NCI-H774 (cell line): Measurements from ENCODE around the gene CCDC34.
"Not testable (repeated sequence)": the region's sequence is repeated elsewhere in the genome, so short reads cannot be mapped to it uniquely, and the experiment has no call there.

ENCODE experiments used
- DNase-seq: peaks from one replicate; lab custom pipeline; 2025; lab: John Stamatoyannopoulos, UW

The CCDC34 gene

DNA sequence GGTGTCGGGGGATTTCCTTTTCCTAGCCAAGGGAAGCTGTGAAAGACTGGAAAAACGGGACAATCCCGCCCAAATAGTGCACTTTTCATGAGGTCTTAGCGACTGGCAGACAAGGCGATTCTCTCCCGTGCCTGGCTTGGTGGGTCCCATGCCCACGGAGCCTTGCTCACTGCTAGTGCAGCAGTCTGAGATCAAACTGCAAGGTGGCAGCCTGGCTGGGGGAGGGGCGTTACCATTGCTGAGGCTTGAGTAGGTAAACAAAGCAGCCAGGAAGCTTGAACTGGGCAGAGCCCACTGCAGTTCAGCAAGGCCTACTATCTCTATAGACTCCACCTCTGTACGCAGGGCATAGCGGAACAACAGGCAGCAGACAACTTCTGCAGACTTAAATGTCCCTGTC lies 41.7 kb downstream of the CCDC34 start:
- DNase-seq, result not testable (repeated sequence)

GRCh38 chr11:27319072-27319471 lies 43.9 kb downstream of the CCDC34 start:
- DNase-seq, result no peak

- no peak for DNase-seq
Observed at GRCh38 chr11:27317751-27318150, 45.3 kb downstream of the CCDC34 start.

- DNase-seq, result no peak
Observed at GRCh38 chr11:27315836-27316235, 47.2 kb downstream of the CCDC34 start.

GRCh38 chr11:27313157-27313821 lies 49.7 kb downstream of the CCDC34 start:
- DNase-seq, result no peak

DNA sequence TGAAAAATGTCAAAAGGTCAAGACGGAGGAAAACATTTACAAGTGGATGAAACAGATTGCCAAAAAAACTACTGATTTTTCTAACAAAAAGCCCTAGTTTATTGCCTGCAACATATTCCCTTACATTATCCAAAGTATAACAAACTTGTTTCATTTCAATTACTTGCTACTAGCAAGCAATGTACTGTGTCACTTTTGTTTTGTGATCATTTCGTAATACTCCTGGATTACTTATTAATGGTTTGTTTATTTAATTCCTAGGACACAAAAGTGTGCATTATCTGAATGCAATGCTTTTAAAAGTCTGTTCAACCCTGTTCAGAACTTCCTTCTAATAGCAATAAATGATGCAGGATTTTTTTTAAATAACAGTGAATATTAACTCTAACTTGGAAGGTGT lies 50.9 kb downstream of the CCDC34 start:
- DNase-seq, result no peak

DNA sequence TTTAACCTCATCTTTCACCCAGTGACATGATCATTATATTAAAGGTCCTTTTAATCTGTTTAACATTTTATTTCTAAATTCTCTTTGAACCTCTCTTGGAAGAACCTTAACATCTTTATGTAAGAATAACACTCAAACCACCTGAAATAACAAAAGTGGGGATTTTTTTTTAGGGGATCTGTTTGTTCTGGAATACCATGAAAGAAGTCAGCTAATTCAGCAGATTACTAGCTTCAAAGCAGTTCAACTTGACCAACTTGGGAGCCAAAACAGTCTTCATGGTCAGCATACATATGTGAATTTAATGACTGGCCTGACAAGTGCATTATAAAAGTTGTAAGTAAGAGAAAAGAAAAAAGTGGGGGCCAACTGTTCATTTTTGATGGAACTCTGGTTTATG lies 52.3 kb downstream of the CCDC34 start:
- no peak for DNase-seq

GRCh38 chr11:27310182-27310581 lies 52.8 kb downstream of the CCDC34 start:
- DNase-seq, result no peak

- DNase-seq, result no peak
Observed at GRCh38 chr11:27309046-27309445, 54.0 kb downstream of the CCDC34 start.

- DNase-seq, result no peak
Observed at GRCh38 chr11:27307232-27307631, 55.8 kb downstream of the CCDC34 start.

DNA sequence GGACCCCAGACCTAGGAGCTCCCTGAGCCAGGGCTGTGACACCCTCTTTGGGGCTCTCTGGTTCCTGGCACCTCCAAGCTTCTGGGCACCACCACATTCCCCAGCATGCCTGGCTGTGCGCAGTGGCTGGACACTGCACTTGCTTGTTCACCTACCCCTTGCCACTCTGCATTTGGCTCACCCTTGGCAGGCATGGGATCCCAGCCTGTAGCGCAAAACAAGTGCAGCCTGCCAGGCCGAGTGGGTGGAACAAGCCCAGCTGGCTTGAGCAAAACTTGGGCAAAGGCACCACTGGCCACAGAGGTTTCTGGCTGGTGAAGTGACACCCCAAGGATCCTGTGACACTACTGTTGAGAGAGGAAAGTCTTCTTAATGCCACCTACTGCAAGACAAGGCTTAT lies 57.3 kb downstream of the CCDC34 start:
- no peak for DNase-seq

GRCh38 chr11:27304514-27304913 lies 58.5 kb downstream of the CCDC34 start:
- no peak for DNase-seq

DNA sequence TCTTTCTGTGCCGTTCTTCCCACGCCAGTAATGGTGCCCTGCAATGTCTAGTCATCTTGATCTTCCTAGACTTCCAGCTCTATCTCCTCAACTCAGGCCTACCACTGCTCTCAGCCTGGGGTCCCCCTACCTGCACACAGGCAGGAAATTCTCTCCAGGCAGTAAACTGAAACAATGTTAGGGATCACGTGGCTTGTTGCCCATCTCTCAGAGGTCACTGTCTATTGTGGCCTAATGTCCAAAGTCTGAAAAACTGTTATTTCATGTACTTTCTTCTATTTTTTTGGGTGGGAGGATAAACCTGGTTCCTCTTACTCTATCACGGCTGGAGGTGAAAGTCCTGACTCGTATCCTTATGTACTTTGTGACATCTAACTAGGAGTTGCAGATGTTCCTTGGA lies 59.1 kb downstream of the CCDC34 start:
- DNase-seq, result no peak

DNA sequence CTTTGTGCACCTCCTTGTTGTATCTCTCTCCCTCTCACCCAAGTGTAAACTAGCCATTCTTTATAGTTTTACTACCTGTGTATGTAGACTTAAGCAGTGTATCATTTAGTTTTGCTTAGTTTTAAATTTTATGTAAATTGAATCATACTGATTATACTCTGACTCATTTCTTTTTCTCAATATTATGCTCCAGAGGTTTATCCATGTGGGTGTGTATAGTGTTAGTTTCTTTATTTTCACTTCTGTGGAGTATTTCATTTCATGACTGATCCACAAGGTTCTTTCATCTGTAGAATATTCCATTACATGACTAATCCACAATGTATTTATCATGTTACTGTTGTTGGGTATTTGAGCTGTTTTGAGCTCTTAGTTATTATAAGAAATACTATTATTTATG lies 62.0 kb downstream of the CCDC34 start:
- no peak for DNase-seq

DNA sequence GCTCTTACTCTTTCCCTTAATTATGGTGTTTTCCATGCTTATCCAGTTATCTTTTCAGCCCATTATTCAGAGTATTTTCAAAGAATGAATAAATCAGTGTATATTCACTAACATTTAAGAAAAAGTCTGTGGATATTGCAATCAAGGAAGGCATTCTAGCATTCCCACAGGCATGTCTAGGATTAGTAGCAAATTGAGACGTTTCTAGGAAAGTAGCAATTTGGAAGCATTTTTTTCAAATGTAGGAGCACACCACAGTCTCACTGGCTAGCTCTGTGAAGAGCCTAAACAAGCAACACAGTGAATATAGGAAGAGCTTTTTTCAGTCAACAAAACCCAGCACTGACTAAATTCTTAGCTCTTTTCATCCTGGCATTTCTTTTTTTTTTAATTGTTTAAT lies 65.4 kb downstream of the CCDC34 start:
- no peak for DNase-seq

GRCh38 chr11:27296497-27296896 lies 66.5 kb downstream of the CCDC34 start:
- no peak for DNase-seq

GRCh38 chr11:27295928-27296327 lies 67.1 kb downstream of the CCDC34 start:
- no peak for DNase-seq

DNA sequence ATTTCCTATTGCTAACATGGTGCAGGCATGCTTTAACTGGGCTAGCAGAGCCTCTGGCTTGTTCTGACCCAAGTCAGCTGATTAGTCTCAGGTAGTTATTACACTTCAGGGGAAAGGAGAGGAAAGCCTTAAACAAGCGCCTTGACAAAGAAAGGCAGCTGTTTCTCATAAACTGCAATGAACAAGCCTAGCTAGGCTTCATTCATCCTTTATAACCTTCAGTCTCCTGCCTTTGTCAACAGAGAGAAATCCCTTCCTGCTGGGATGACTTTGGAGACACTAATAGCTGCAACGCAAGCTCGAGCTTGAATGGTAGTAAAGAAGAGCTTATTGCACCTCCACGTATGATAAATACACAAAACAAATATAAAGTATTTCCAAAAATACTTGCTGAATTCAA lies 68.4 kb downstream of the CCDC34 start:
- DNase-seq, result no peak

- no peak for DNase-seq
Observed at GRCh38 chr11:27293515-27294417, 69.2 kb downstream of the CCDC34 start.

- no peak for DNase-seq
Observed at GRCh38 chr11:27292637-27293010, 70.4 kb downstream of the CCDC34 start.

DNA sequence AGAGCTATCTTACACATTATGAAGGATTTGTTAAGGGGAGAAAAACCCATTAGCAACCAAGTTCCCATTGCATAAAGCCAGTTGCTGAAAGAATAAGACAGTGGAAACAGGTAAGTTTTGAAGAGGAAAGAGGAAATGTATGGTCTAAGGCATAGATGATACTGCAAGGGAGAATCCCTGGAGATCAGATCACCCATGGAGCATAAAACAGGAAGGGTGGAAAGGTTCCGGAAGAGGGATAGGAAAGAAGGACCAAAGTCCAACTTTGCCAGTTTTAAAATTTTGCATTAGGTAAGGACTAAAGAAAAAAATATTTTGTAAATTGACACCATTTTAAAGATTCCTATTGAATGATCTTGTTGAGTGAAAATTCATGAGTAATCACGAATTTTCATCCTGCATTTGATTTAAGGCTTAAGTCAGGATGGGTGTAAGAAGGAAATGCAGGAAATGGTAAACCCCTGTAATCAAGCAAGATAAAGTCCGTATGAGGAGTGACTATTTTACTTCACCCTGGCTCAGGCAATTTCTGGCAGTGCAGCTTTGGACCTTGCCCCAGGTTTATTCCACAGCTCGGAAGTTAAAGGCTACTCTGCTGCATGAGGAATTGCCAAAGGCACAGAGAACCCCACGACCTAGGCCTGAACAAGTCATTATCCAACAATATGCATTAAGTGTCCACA lies 70.9 kb downstream of the CCDC34 start:
- no peak for DNase-seq

DNA sequence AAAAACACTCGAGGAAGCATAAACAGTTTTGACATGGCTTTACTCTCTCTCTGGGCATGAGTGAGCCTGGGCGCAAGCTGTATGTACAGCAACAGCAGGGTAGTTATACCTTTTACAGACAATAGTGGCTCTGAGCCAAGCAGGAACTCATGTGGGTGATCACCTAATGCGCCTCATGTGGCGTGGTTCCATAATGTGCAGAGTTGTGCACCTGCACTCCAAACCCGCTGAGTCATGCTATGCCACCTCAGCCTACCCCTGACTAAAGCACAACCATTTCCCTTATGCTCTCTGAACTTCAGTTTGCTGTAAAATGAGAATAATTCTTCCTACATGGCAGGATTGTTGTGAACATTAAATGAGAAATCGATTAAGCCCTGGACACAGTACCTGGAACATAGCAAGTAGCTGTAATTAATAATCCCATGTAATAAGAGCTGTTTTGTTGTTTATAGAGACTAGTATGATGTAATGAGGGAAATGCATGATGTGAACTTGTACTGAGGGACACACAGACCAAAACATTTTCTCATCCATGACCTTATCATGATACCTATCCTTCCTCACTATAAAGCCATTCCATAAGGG lies 71.6 kb downstream of the CCDC34 start:
- no peak for DNase-seq
